Neural cell (in vitro differentiated cells): Measurements from ENCODE around the gene DNAJC11. TPM values are rescaled to one million over a fixed set of nuclear protein-coding genes. Genes with fewer than 3 reads are reported as not detected.

Experiments
- H2AFZ ChIP-seq: fragments of 200-600, 300-800 bp; sonication (generic), shearing (Covaris generic); 2 replicates; pipeline ENCODE4 v1.6.0; 2014; ENCODE audit warnings: low read depth, mild to moderate bottlenecking, antibody characterized with exemption, low read length, moderate library complexity
- H3F3A ChIP-seq: fragments of 200-600 bp; shearing (Covaris generic); 2 replicates; pipeline ENCODE4 v1.6.1; 2016; ENCODE audit warnings: mild to moderate bottlenecking, moderate library complexity, mixed read lengths, antibody characterized with exemption, low read length; ENCODE audit not compliant: insufficient read depth, poor library complexity, severe bottlenecking
- H3K27ac ChIP-seq: fragments of 200-600, 300-800 bp; sonication (generic), shearing (Covaris generic); 2 replicates; pipeline ENCODE4 v1.5.1; 2014; ENCODE audit warnings: mild to moderate bottlenecking, low read length, moderate library complexity
- H3K27me3 ChIP-seq: fragments of 300-800, 200-600 bp; sonication (generic), shearing (Covaris generic); 2 replicates; pipeline ENCODE4 v1.6.0; 2014; ENCODE audit warnings: mild to moderate bottlenecking, low read depth, low read length, moderate library complexity; ENCODE audit not compliant: insufficient read depth
- H3K36me3 ChIP-seq: fragments of 300-800, 200-600 bp; sonication (generic), shearing (Covaris generic); 2 replicates; pipeline ENCODE4 v1.5.1; 2014; ENCODE audit warnings: mild to moderate bottlenecking, antibody characterized with exemption, low read length, moderate library complexity; ENCODE audit not compliant: insufficient read depth
- H3K4me2 ChIP-seq: fragments of 300-800, 200-600 bp; sonication (generic), shearing (Covaris generic); 2 replicates; pipeline ENCODE4 v1.6.0; 2014; ENCODE audit warnings: mild to moderate bottlenecking, low read length
- H3K4me3 ChIP-seq: fragments of 300-800, 200-600 bp; sonication (generic), shearing (Covaris generic); 2 replicates; pipeline ENCODE4 v1.5.1; 2014; ENCODE audit warnings: mild to moderate bottlenecking, low read length, moderate library complexity
- H3K79me2 ChIP-seq: fragments of 200-600 bp; shearing (Covaris generic); replicated peaks from 2 replicates; pipeline ENCODE4 v1.6.0; 2014; ENCODE audit warnings: mild to moderate bottlenecking, low read length, moderate library complexity; ENCODE audit not compliant: insufficient read depth
- H3K9ac ChIP-seq: fragments of 300-800, 200-600 bp; sonication (generic), shearing (Covaris generic); 2 replicates; pipeline ENCODE4 v1.6.1; 2016; ENCODE audit warnings: mild to moderate bottlenecking, low read length, mixed read lengths
- H3K9me2 ChIP-seq: fragments of 200-600 bp; shearing (Covaris generic); 2 replicates; pipeline ENCODE4 v1.6.1; 2016; ENCODE audit warnings: mild to moderate bottlenecking, low read length, mixed read lengths; ENCODE audit not compliant: insufficient read depth
- H3K9me3 ChIP-seq: fragments of 200-600, 300-800 bp; sonication (generic), shearing (Covaris generic); 2 replicates; pipeline ENCODE4 v1.6.1; 2016; ENCODE audit warnings: mild to moderate bottlenecking, mixed run types, low read length, moderate library complexity, mixed read lengths
- H4K20me1 ChIP-seq: fragments of 200-600 bp; shearing (Covaris generic); 2 replicates; pipeline ENCODE4 v1.6.1; 2016; ENCODE audit warnings: mild to moderate bottlenecking, mixed run types; ENCODE audit not compliant: insufficient read depth
- CTCF ChIP-seq: fragments of 450-650 bp; IDR thresholded peaks from 2 replicates; pipeline ENCODE4 v1.5.1; 2014; ENCODE audit warnings: antibody characterized with exemption, mild to moderate bottlenecking, moderate library complexity; ENCODE audit not compliant: poor library complexity, severe bottlenecking
- EP300 ChIP-seq: fragments of 450-650 bp; conservative IDR thresholded peaks from 2 replicates; pipeline ENCODE4 v1.6.1; 2014; ENCODE audit warnings: antibody characterized with exemption, mild to moderate bottlenecking, moderate library complexity; ENCODE audit not compliant: poor library complexity, severe bottlenecking
- EZH2 ChIP-seq: fragments of 200-600, 300-800 bp; shearing (Covaris generic), sonication (generic); IDR thresholded peaks from 2 replicates; pipeline ENCODE4 v1.6.1; 2014; ENCODE audit warnings: antibody characterized with exemption, low read length, borderline replicate concordance, mild to moderate bottlenecking; ENCODE audit not compliant: insufficient read depth, poor library complexity, severe bottlenecking
- MXI1 ChIP-seq: fragments of 450-650 bp; conservative IDR thresholded peaks from 2 replicates; pipeline ENCODE4 v1.6.1; 2014; ENCODE audit warnings: antibody characterized with exemption, mild to moderate bottlenecking; ENCODE audit not compliant: poor library complexity, severe bottlenecking
- POLR2AphosphoS5 ChIP-seq: IDR thresholded peaks from 2 replicates; pipeline ENCODE4 v1.6.1; 2012
- RAD21 ChIP-seq: fragments of 450-650 bp; conservative IDR thresholded peaks from 2 replicates; pipeline ENCODE4 v1.6.1; 2014; ENCODE audit warnings: antibody characterized with exemption, mild to moderate bottlenecking, moderate library complexity
- REST ChIP-seq: IDR thresholded peaks from 2 replicates; pipeline ENCODE4 v1.6.1; 2012; ENCODE audit warnings: borderline replicate concordance
- SMC3 ChIP-seq: fragments of 450-650 bp; conservative IDR thresholded peaks from 2 replicates; pipeline ENCODE4 v1.6.1; 2014; ENCODE audit warnings: antibody characterized with exemption, mild to moderate bottlenecking, moderate library complexity; ENCODE audit not compliant: poor library complexity
- TAF1 ChIP-seq: IDR thresholded peaks from 2 replicates; pipeline ENCODE4 v1.6.1; 2012; ENCODE audit warnings: low read depth
- polyA plus RNA-seq: library from polyadenylated mRNA; depleted of rRNA; stranded (reverse); fragments of >200 nt; gene quantifications from 2 replicates; pipeline ENCODE4 v1.2.3, GENCODE V29; 2014

DNAJC11 gene
- polyA plus RNA-seq, 1 donor from 2014 or later, result 28.6 TPM

GRCh38 chr1:6596886-6597776, 104.5 kb downstream of the DNAJC11 start:
- H3K27me3 ChIP-seq, result peaks cover 11% of the 10 kb centered on the region
- H3K9me2 ChIP-seq, result no peaks in the 10 kb centered on the region
- no peak overlapping the region for H3K4me2 ChIP-seq
- H2AFZ ChIP-seq, result no peak overlapping the region
- TF ChIP-seq CTCF (no peak), POLR2AphosphoS5 (no peak), MXI1 (no peak), REST (no peak), EZH2 (no peak), EP300 (no peak), RAD21 (no peak), SMC3 (no peak), TAF1 (no peak)
- no peaks in the 10 kb centered on the region for H3K36me3 ChIP-seq
- H3K79me2 ChIP-seq, result no peaks in the 10 kb centered on the region
- no peaks in the 10 kb centered on the region for H4K20me1 ChIP-seq
- no peak overlapping the region for H3K27ac ChIP-seq
- H3K4me3 ChIP-seq, result no peak overlapping the region
- H3K9ac ChIP-seq, result no peak overlapping the region
- H3K9me3 ChIP-seq, result no peaks in the 10 kb centered on the region
- H3F3A ChIP-seq, result no peaks in the 10 kb centered on the region

- Histone ChIP-seq H3F3A (no peaks in the 10 kb centered on the region), H4K20me1 (no peaks in the 10 kb centered on the region), H3K27me3 (peaks cover 5% of the 10 kb centered on the region), H3K9me2 (no peaks in the 10 kb centered on the region), H3K4me3 (no peak overlapping the region), H3K9me3 (no peaks in the 10 kb centered on the region), H3K36me3 (no peaks in the 10 kb centered on the region), H3K79me2 (no peaks in the 10 kb centered on the region), H3K27ac (no peak overlapping the region), H3K9ac (no peak overlapping the region), H3K4me2 (no peak overlapping the region), H2AFZ (no peak overlapping the region)
- no peak for TF ChIP-seq EZH2
- no peak for TF ChIP-seq SMC3
- TF ChIP-seq CTCF, result no peak
- no peak for TF ChIP-seq POLR2AphosphoS5
- TF ChIP-seq EP300, result no peak
- TF ChIP-seq RAD21, result no peak
- no peak for TF ChIP-seq MXI1
- no peak for TF ChIP-seq TAF1
- no peak for TF ChIP-seq REST
Measured at GRCh38 chr1:6596351-6596750, 105.3 kb downstream of the DNAJC11 start.
